H9 (cell line): ENCODE measurements around the gene HS1BP3. TPM values are rescaled to one million over a fixed set of nuclear protein-coding genes. Genes with fewer than 3 reads are reported as not detected.

ENCODE experiments used
- DNase-seq: peaks from one replicate; pipeline ENCODE4 v3.0.0-alpha.2; 2017
- H2AFZ ChIP-seq: one replicate; pipeline ENCODE4 v1.6.1; 2013; ENCODE audit warnings: mild to moderate bottlenecking, low read length, control low read depth, moderate library complexity
- H2AK5ac ChIP-seq: 2 replicates; pipeline ENCODE4 v1.6.1; 2013; ENCODE audit warnings: low read length, control low read depth, mixed read lengths; ENCODE audit not compliant: insufficient read length
- H2BK120ac ChIP-seq: one replicate; pipeline ENCODE4 v1.6.1; 2013; ENCODE audit warnings: low read depth, mild to moderate bottlenecking, low read length, control low read depth, inconsistent platforms; ENCODE audit not compliant: poor library complexity, severe bottlenecking
- H2BK12ac ChIP-seq: 2 replicates; pipeline ENCODE4 v1.6.1; 2013; ENCODE audit warnings: low read length, control low read depth, mixed read lengths, low read depth; ENCODE audit not compliant: insufficient read length
- H2BK15ac ChIP-seq: 2 replicates; pipeline ENCODE4 v1.6.1; 2013; ENCODE audit warnings: low read depth, low read length, control low read depth
- H2BK20ac ChIP-seq: one replicate; pipeline ENCODE4 v1.6.1; 2013; ENCODE audit warnings: low read depth, mild to moderate bottlenecking, low read length, control low read depth, inconsistent platforms; ENCODE audit not compliant: poor library complexity, severe bottlenecking
- H2BK5ac ChIP-seq: 2 replicates; pipeline ENCODE4 v1.6.1; 2013; ENCODE audit warnings: low read length, control low read depth, mixed read lengths; ENCODE audit not compliant: insufficient read length
- H3K14ac ChIP-seq: 2 replicates; pipeline ENCODE4 v1.6.1; 2013; ENCODE audit warnings: low read length, control low read depth; ENCODE audit not compliant: insufficient read depth
- H3K18ac ChIP-seq: 2 replicates; pipeline ENCODE4 v1.6.1; 2013; ENCODE audit warnings: low read depth, mild to moderate bottlenecking, mixed read lengths, low read length, control low read depth; ENCODE audit not compliant: insufficient read length
- H3K23ac ChIP-seq: 2 replicates; pipeline ENCODE4 v1.6.1; 2013; ENCODE audit warnings: low read length, control low read depth, mixed read lengths, low read depth; ENCODE audit not compliant: insufficient read length
- H3K23me2 ChIP-seq: 2 replicates; pipeline ENCODE4 v1.6.1; 2013; ENCODE audit warnings: low read depth, mild to moderate bottlenecking, mixed read lengths, low read length, control low read depth; ENCODE audit not compliant: insufficient read length, poor library complexity, severe bottlenecking
- H3K27ac ChIP-seq: 2 replicates; pipeline ENCODE4 v1.5.1; 2013; ENCODE audit warnings: low read length, control low read depth, mixed read lengths, low read depth; ENCODE audit not compliant: insufficient read length
- H3K27me3 ChIP-seq: 2 replicates; pipeline ENCODE4 v1.6.1; 2013; ENCODE audit warnings: low read length, control low read depth, inconsistent platforms; ENCODE audit not compliant: insufficient read depth
- H3K4ac ChIP-seq: 2 replicates; pipeline ENCODE4 v1.6.1; 2013; ENCODE audit warnings: low read depth, mild to moderate bottlenecking, control low read depth, inconsistent platforms, low read length, moderate library complexity
- H3K4me1 ChIP-seq: 2 replicates; pipeline ENCODE4 v1.6.1; 2013; ENCODE audit warnings: low read length, control low read depth, inconsistent platforms; ENCODE audit not compliant: insufficient read depth
- H3K4me2 ChIP-seq: 2 replicates; pipeline ENCODE4 v1.6.1; 2013; ENCODE audit warnings: low read length, control low read depth, mixed read lengths; ENCODE audit not compliant: insufficient read length, insufficient read depth
- H3K56ac ChIP-seq: 2 replicates; pipeline ENCODE4 v1.6.1; 2013; ENCODE audit warnings: low read depth, mild to moderate bottlenecking, mixed read lengths, low read length, control low read depth; ENCODE audit not compliant: insufficient read length
- H3K79me1 ChIP-seq: 2 replicates; pipeline ENCODE4 v1.6.1; 2013; ENCODE audit warnings: low read depth, mild to moderate bottlenecking, moderate library complexity, low read length, control low read depth, inconsistent platforms; ENCODE audit not compliant: insufficient read depth, poor library complexity, severe bottlenecking
- H3K79me2 ChIP-seq: 2 replicates; pipeline ENCODE4 v1.6.1; 2013; ENCODE audit warnings: low read length, control low read depth, inconsistent platforms; ENCODE audit not compliant: insufficient read depth
- H3K9ac ChIP-seq: 2 replicates; pipeline ENCODE4 v1.6.1; 2013; ENCODE audit warnings: low read length, control low read depth, mixed read lengths; ENCODE audit not compliant: insufficient read length; ENCODE audit errors: extremely low read depth
- H3K9me3 ChIP-seq: one replicate; pipeline ENCODE4 v1.6.1; 2013; ENCODE audit warnings: low read depth, low read length, inconsistent platforms; ENCODE audit not compliant: control insufficient read depth
- H3T11ph ChIP-seq: one replicate; pipeline ENCODE4 v1.6.1; 2013; ENCODE audit warnings: mild to moderate bottlenecking, low read length, control low read depth, inconsistent platforms
- H4K20me1 ChIP-seq: one replicate; pipeline ENCODE4 v1.6.1; 2013; ENCODE audit not compliant: control insufficient read depth, insufficient read length, insufficient read depth
- H4K5ac ChIP-seq: 2 replicates; pipeline ENCODE4 v1.6.1; 2013; ENCODE audit warnings: low read depth, mild to moderate bottlenecking, mixed read lengths, low read length, control low read depth; ENCODE audit not compliant: insufficient read length
- H4K8ac ChIP-seq: replicated peaks from 2 replicates; pipeline ENCODE4 v1.6.1; 2013; ENCODE audit warnings: low read length, control low read depth, mixed read lengths, low read depth; ENCODE audit not compliant: insufficient read length
- H4K91ac ChIP-seq: 2 replicates; pipeline ENCODE4 v1.6.1; 2013; ENCODE audit warnings: low read depth, mild to moderate bottlenecking, moderate library complexity, mixed read lengths, low read length, control low read depth; ENCODE audit not compliant: insufficient read length
- H3K27ac Mint-ChIP-seq, 3 experiments: 2 replicates in 2 of 3; 3 replicates in 1 of 3; pipeline ENCODE4 v1.8.0; 2020 to 2021; ENCODE audit warnings: mixed read lengths in 3 of 3, mild to moderate bottlenecking in 1 of 3, moderate library complexity in 1 of 3
- H3K27me3 Mint-ChIP-seq: 2 replicates; pipeline ENCODE4 v1.8.0; 2021; ENCODE audit warnings: low read depth, mild to moderate bottlenecking, moderate library complexity, mixed read lengths
- H3K36me3 Mint-ChIP-seq, 3 experiments: 2 replicates in 2 of 3; 3 replicates in 1 of 3; pipeline ENCODE4 v1.8.0; 2020 to 2021; ENCODE audit warnings: low read depth in 3 of 3, mixed read lengths in 3 of 3; ENCODE audit not compliant: insufficient read depth in 1 of 3
- H3K4me1 Mint-ChIP-seq, 2 experiments: 2 replicates each; pipeline ENCODE4 v1.8.0; 2020; ENCODE audit warnings: mixed read lengths in 2 of 2
- H3K4me3 Mint-ChIP-seq, 2 experiments: 2 replicates in 1 of 2; 3 replicates in 1 of 2; pipeline ENCODE4 v1.8.0; 2020 to 2021; ENCODE audit warnings: mild to moderate bottlenecking in 2 of 2, mixed read lengths in 2 of 2, moderate library complexity in 1 of 2
- H3K9me3 Mint-ChIP-seq, 2 experiments: 2 replicates in 1 of 2; 3 replicates in 1 of 2; pipeline ENCODE4 v1.8.0; 2020; ENCODE audit warnings: mild to moderate bottlenecking in 2 of 2, mixed read lengths in 2 of 2, moderate library complexity in 1 of 2
- WGBS: extraction: QIAGEN DNeasy Blood & Tissue Kit; methylation state at CpG from one replicate; pipeline ENCODE4 v1.1.7; 2013; ENCODE audit warnings: missing lambda C conversion rate, low lambda C conversion rate, mixed read lengths; ENCODE audit not compliant: insufficient read length; ENCODE audit errors: extremely low coverage; 5-methylcytosine and 5-hydroxymethylcytosine counted together
- long read RNA-seq: library from polyadenylated mRNA; unstranded; transcript quantifications from one replicate; pipeline ENCODE4 v2.0.0, GENCODE V29; 2020
- total RNA-seq: library from RNA; stranded (reverse); gene quantifications from 2 replicates; pipeline ENCODE4 v1.2.1, GENCODE V29; 2021
- TF ChIP-seq, protein P1 (sequence below): fragments of 200-600 bp; sonication (generic); conservative IDR thresholded peaks from 3 replicates; pipeline ENCODE4 v1.8.0; 2021; ENCODE audit warnings: antibody characterized with exemption, mild to moderate bottlenecking

The HS1BP3 gene, protein sequence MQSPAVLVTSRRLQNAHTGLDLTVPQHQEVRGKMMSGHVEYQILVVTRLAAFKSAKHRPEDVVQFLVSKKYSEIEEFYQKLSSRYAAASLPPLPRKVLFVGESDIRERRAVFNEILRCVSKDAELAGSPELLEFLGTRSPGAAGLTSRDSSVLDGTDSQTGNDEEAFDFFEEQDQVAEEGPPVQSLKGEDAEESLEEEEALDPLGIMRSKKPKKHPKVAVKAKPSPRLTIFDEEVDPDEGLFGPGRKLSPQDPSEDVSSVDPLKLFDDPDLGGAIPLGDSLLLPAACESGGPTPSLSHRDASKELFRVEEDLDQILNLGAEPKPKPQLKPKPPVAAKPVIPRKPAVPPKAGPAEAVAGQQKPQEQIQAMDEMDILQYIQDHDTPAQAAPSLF
- total RNA-seq = 10.8 and 11.1 TPM in 2 replicates
- long read RNA-seq, full-length matches to known transcripts = 35 of 55 reads
- long read RNA-seq, partial matches to known transcripts = 10 of 55 reads
- long read RNA-seq, other reads (novel, unspliced or antisense) = 10 of 55 reads

DNA sequence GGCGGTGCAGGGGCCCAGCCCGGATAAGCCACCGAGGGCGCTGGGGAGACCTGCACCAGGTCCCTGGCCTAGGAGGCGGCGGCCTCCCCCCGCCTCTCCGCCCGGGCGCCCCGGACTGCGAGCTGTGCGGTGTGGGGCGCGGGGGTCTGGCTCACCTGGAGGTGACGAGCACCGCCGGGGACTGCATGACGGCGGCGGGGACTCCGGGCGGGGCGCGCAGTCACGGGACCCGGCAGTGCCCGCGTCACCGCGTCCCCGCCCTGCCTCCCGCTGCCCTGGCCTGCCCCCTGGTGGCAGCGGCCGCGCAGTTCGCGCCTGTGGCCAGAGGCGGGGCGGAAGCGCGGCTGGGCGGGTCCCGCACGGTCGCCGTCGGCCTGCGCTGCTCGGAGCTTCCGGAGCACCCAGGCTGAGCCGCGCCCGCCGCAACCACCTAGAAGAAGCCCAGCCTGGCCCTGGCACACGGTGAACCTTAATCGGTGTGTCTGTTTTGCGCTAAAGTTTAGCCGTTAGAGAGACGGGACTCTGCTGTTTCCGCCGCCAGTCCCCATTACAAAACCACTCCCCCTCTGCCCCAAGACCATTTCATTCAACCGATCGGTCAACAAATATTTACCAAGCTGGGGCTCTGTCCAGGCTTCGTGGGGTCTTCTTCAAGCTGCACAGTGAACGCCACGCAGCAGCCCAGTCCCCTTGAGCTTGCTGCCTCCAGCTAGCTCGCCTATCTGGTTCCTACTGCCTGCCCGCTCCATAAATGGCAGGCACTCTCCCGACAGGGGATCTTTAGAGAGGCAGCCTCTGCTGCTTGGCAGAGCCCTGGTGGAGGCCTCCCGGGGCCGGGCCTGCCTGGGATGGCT is at the start of gene HS1BP3:
HS1BP3 (minus strand) TSS at position 222 of the 854 bp plus-strand sequence; CDS start at position 187, 35 bp downstream.
- WGBS = no CpG with 5 or more reads among the region's 72 CpGs
- peak; percentile 83 for DNase-seq
- H4K20me1 ChIP-seq = no peaks in the 10 kb centered on the region

More for the DNA sequence above, at the start of gene HS1BP3:
- H3K4me1 ChIP-seq = no peaks in the 10 kb centered on the region; the same call in 1 of the 2 replicates
- H3K4me3 Mint-ChIP-seq = peak within 1 kb of the TSS; percentile 76 to 88
- peaks cover 0 to 2% (median 0%) of the 10 kb centered on the region in 3 experiments; a peak in 2 of 7 replicates for H3K36me3 Mint-ChIP-seq
- no peaks in the 10 kb centered on the region for H3K79me2 ChIP-seq
- no peak within 1 kb of the TSS for H2AK5ac ChIP-seq
- no peak within 1 kb of the TSS for H2BK120ac ChIP-seq
- peak within 1 kb of the TSS; percentile 41 for H3K9ac ChIP-seq
- H4K8ac ChIP-seq = no peak within 1 kb of the TSS
- H3K23ac ChIP-seq = no peak within 1 kb of the TSS
- no peak within 1 kb of the TSS for H2AFZ ChIP-seq
- no peaks in the 10 kb centered on the region for H3K9me3 ChIP-seq
- no peak within 1 kb of the TSS for H3K27ac ChIP-seq
- TF ChIP-seq, protein P1, sequence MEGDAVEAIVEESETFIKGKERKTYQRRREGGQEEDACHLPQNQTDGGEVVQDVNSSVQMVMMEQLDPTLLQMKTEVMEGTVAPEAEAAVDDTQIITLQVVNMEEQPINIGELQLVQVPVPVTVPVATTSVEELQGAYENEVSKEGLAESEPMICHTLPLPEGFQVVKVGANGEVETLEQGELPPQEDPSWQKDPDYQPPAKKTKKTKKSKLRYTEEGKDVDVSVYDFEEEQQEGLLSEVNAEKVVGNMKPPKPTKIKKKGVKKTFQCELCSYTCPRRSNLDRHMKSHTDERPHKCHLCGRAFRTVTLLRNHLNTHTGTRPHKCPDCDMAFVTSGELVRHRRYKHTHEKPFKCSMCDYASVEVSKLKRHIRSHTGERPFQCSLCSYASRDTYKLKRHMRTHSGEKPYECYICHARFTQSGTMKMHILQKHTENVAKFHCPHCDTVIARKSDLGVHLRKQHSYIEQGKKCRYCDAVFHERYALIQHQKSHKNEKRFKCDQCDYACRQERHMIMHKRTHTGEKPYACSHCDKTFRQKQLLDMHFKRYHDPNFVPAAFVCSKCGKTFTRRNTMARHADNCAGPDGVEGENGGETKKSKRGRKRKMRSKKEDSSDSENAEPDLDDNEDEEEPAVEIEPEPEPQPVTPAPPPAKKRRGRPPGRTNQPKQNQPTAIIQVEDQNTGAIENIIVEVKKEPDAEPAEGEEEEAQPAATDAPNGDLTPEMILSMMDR = peak; percentile 87
- H2BK5ac ChIP-seq = no peak within 1 kb of the TSS
- peaks cover 28 to 29% of the 10 kb centered on the region in 2 experiments for H3K4me1 Mint-ChIP-seq
- no peaks in the 10 kb centered on the region for H3K79me1 ChIP-seq
- no peak within 1 kb of the TSS for H4K5ac ChIP-seq
- H3K9me3 Mint-ChIP-seq = no peaks in the 10 kb centered on the region
- H3K27ac Mint-ChIP-seq = peak within 1 kb of the TSS in 2 of 3 experiments; percentile 78 to 81; a peak in 5 of 7 replicates
- no peaks in the 10 kb centered on the region for H3K27me3 ChIP-seq
- peak within 1 kb of the TSS; percentile 55; the same call in 1 of the 2 replicates for H3K14ac ChIP-seq
- no peak within 1 kb of the TSS for H2BK15ac ChIP-seq
- no peak within 1 kb of the TSS for H3K4ac ChIP-seq
- no peak within 1 kb of the TSS for H2BK20ac ChIP-seq
- peak within 1 kb of the TSS; percentile 41 for H3K4me2 ChIP-seq
- H3K27me3 Mint-ChIP-seq = peaks cover 33% of the 10 kb centered on the region
- no peak within 1 kb of the TSS for H4K91ac ChIP-seq
- H3K56ac ChIP-seq = no peak within 1 kb of the TSS
- H2BK12ac ChIP-seq = no peak within 1 kb of the TSS
- H3K18ac ChIP-seq = peak within 1 kb of the TSS; percentile 38
- no peak within 1 kb of the TSS for H3T11ph ChIP-seq
- H3K23me2 ChIP-seq = peaks cover 5% of the 10 kb centered on the region
